Left lobe of liver (tissue), 2 donors: ENCODE measurements around the gene MROH2A. TPM values are rescaled to one million over a fixed set of nuclear protein-coding genes. Genes with fewer than 3 reads are reported as not detected.

ENCODE experiments used
- ATAC-seq: fragments of 200-7000 bp; cut with Tn5 transposase; one replicate; pipeline ENCODE4 v1.9.1; 2020; ENCODE audit warnings: mild to moderate bottlenecking, moderate library complexity
- DNase-seq: peaks from one replicate; pipeline ENCODE4 v3.0.0-alpha.2; 2020; ENCODE audit warnings: low spot score
- total RNA-seq: library from RNA; stranded (reverse); gene quantifications from one replicate; pipeline ENCODE4 v1.2.1, GENCODE V29; 2021
- donor health status: DM: no; HTN: no; CAD: no; lungs with moderate emphysema.
- donor health status: DM: no; HTN: yes; CAD: no.

Gene MROH2A
- total RNA-seq, 1 donor from 2014 or later: 6.6 TPM

DNA sequence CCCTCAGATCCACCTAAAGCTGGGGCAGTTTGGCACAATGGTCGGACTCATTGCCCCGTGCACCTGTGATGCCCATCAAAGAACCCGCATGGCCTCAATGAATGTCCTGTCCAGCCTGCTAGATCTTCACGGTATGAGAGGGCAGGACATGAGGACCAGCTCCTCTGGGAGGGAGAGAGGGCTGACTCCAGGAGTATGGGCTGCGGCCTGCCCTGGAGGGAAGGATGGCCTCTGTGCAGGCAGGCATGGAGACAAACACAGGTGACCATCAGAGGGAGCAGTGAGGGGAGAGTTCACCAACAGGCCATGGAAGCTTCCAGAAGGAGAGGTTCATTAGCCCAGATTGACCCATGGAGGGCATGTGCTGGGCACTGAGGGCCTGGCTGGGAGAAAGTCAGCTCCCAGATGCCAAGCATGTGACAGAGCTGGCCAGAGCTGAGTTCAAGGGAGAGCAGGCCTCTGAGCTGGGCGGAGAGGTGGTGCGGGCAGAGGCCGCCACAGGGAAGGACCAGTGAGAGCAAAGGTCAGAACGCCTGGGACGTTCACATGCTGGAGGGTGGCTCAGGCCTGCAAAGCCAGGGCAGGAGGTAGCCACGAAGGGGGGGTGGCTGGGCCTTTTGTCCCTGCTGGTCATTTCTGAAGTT, 40.0 kb downstream of the MROH2A start:
- ATAC-seq: peak; percentile 69
- peak; percentile 90 for DNase-seq

DNA sequence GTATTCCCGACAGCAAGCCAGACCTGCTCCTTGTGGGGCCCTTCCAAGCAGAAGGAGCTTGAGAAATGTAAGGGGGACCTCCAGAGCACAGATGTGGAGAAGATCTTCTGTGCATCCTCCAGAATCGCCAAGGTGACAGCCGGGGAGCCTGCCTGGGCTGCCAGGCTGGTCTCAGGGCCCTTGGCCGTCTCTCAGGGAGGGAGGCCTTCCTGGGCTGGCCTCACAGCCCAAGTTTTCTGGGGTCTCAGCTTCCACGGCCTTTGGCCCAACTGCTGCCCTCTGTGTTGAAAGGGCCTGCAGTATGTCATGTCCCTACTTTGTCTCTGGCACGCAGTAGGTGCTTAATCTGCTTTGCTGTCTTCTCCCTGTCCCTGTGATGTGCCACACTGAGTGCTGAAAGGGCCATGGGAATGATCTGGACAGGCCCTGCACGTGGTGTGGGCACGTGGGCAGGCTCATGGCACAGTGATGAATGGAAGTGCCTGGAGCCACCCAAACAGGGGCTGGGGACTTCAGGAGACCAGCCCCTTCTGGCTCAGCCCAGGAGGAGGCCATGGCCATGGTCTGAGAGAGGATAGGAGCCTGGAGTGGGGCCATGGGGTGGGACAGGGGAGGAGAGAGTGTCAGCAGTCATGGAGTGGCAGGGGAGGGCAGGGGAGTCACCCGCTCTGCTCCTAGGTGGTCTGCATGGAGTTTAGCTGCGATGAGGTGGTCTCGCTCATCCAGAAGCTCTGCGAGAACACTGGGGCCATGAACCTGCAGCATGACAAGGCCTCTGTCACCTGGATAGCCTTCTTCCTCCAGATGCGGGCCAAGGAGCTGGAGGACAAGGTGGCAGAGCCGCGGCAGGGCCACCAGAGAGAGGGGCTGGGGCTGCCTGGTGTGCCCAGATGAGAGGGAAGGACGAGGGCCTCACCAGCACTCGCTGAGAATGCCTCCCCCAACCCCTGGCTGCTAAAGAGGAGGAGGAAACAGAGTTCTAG, 40.8 kb downstream of the MROH2A start:
- no peak for DNase-seq
- no peak for ATAC-seq

DNA sequence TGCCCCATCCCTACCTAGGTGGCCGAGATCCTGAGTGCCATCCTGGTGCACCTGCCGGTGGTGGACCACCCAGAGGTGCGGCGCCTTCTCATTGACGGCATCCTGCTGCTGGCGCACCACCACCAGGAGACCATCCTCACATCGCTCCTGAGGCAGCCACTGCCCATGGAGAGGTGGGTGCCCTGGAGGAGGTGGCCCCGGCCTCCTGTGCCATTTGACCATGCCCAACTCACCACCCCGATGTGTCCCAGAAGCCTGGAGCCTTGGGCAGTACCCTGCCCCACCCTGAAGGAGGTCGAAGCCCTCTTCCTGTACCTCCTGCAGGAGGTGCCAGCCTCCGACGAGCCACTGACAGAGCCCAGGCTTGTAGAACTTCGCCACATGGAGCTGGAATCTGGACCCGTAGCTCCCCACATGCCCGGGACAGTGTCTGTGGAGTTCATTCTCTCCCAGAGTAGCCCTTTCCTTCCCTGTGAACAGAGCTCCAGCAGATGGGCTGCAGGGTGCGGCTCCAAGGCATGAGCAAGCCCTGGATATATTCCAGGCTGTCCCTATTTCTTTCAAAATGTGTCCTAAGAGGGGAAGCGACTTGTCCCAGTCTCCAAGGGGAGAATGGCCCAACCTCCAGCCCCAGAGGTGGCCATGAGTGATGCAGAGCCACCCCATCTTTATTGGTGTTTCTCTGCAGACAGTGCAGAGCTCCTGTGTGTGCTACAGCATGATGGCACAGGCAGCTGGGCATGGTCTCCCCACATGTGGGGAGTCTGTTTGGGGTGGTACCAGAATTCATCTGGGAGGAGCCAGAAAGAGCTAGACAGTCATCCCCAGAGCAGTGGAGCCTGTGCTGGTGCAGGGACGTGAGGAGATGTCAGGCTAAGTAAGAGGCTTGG, 42.0 kb downstream of the MROH2A start:
- ATAC-seq (no peak), DNase-seq (peak; percentile 41)

DNA sequence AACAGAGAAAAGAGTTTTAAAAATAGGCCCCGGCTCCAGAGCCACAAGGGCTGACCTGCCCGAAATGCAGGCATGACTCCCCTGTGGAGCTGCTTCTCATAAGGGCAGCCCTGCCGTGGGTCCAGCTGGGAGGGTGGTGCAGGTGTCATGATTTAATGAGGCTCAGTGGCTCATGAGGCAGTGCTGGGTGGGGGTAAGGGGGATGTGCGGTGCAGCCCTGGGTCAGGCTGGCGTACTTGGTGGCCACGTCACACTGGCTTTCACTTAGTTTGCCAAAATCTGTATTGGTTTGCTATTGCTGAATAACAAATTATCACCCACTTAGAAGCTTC, 42.6 kb downstream of the MROH2A start:
- ATAC-seq: no peak
- peak; percentile 29 for DNase-seq

DNA sequence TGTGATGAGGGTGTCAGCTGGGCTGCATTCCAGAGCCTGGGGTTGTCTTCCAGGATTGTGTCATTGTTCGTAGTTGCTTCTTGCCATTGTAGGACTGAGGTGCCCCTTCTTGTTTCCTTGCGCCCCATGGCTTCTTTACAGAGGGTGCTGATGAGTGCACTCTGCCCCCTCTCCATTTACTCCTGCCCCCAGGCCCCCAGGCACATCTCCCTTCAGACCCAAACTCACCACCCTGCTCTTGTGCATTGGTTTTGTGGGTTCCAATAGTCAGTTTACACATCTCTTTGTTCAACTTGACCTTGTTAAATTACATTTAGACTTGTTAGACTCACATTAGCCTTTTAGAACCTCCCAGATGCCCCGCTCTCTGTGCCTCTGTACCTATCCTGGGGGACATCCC, 43.1 kb downstream of the MROH2A start:
- DNase-seq (peak; percentile 22), ATAC-seq (no peak)

DNA sequence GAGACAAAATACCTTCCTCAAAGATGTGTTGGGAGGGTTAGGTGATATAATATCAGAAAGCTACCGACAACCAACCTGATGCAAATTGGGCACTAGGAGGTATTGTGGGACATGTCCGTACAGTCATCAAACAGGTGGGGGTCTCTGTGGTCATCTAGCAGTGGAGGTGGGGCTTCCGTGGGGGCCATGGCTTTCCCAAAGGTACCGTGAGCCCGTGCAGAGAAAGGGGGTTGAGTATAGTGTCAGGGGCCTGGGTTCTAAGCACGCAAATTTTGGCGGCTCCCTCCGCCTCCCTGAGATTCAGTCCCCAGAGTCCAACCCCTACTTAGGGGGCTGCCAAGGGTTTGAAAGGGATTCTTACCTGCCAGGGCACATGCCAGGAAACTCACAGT, 43.6 kb downstream of the MROH2A start:
- DNase-seq (no peak), ATAC-seq (no peak)

DNA sequence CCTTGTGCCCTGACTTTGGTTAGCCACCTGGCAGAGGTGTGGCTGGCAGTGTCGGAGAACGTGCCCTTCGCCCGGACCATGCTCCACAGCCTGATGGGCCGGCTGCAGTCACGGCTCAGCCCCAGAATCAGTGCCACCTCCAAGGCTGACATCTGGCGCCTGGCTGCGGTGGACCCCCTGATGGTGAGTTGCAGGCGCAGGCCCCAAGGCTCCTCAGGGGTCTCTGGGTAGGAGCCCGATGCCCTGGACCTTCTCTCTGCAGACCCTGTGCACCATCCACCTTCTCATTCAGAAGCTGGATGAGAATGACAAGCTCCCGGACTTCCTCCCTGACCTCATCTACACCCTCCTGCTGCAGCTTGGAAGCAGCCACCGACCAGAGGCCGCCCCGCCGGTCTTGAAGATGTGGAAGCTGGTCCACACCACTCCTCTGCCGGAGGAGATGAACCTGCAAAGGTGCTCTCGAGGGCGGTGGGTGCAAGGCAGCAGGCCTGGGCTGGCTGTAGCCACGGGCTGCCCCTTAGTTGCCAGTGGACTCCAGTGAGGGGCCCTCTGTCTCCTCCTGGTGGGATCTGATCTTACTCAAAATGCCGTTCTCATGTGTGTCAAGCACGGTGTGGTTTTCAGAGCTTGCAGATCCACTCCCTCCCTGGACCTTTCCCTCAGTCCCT, 44.1 kb downstream of the MROH2A start:
- peak; percentile 89 for DNase-seq
- peak; percentile 64 for ATAC-seq

DNA sequence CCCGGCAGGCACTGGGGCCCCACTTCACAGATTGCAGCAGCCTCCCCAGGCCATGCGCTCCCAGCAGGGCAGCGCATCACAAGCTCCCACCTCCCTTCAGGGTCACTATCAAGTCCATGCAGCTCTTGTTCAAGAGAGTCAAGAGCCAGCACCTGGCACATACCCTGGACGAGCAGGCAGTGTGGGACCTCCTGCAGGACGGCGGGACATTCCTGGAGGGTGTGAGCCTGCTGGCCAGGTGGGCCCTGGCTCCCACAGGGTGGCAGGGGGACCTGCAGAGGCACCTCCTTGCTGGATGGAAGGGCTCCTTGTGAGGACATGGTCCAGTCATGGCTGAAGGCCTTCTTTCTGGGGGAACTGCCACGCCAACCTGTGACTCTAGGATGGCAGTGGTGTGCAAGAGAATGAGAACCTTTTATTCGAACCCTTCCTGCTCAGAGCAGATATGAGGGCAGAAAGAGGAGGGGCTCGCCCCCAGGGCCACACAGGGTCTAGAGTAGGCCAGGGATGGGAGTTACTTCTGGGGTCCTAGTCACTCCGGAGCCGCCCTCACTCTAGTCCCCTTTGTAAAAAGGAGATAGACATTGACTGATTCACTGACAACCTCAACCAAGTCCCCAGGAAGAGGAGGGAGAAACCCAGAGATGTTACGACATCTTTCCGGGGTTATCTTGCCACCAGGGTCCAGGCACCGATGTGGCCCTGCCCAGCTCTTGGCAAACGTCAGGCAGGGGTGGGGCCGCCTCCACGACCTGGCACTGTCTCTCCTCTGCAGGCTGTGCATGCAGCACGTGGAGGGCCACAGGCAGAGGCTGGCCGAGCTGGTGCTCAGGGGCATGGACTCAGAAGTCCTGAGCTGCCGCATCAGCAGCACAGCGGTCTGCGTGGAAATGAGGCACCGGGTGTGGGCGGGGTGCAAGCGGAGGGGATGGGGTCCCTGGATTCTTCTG, 44.9 kb downstream of the MROH2A start:
- peak; percentile 77 for ATAC-seq

DNA sequence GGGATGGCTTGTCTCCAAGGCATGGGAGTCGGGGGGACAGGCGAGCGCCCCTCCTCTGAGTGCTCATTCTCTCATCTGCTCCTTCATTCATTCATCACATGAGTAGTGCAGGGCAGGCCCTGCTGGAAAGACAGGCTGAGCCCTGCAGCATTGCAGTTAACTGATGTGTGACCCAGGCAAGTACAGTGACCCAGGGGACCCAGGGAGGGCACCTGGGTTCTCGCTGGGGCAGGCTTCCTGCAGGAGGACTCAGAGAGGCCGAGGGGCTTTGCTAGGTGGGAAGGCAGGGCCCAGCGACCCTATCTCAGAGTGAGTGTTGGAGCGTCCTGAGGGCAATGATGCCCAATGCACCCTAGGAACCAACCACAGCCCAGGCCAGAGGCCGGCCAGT, 45.6 kb downstream of the MROH2A start:
- peak; percentile 44 for DNase-seq

More for the DNA sequence above, 44.9 kb downstream of the MROH2A start:
- DNase-seq: peak; percentile 97

DNA sequence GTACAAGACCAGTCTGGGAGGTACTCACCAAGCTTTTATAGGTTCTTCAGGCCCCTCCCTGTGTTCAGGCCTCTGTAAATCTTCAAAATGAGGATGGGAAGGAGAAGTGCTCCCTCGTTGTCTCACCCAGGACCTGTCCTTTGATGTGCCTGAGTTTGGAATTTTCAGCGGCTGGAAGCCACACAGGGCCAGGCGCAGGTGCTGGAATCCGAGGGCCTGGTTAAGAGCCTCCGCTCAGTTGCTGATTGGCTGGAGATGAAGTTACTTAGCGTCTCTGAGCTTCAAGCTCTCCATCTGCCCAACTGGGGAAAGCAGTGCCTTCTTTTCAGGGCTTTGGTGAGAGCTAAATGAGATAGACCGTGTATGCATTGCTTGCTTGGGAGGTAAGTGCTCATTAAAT, 46.2 kb downstream of the MROH2A start:
- ATAC-seq (no peak), DNase-seq (peak; percentile 19)

More for the DNA sequence above, 45.6 kb downstream of the MROH2A start:
- peak; percentile 10 for ATAC-seq

DNA sequence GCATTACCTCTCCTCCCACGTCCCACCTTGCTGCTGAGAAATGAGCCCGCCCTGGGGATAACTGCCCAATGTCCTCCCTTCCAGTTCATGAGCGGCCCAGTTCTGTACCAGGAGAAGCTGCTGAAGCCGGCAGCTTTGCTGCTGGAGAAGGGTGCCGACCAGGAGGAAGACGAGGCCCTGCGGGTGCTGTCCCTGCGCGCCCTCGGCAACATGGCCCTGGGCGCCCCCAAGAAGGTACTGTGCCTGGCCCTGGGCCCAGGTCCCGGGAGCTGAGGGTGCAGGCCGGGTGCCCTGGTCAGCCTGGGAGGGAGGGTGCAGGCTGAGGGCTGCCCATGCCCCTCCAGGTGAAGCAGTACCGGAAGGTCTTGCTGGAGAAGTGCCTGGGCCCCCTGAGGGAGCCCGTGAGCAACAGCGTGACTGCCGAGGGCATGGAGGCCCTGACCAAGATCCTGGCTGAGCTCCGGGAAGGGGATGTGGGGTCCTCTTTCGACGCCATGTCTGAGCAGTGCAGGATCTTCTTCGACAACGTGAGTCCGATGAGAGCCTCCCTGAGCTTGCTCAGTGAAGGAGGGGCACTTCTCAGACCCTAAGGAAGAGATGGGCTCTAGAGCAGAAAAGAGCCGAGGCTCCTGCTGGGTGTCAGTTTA, 50.5 kb downstream of the MROH2A start:
- peak; percentile 40 for DNase-seq
- no peak for ATAC-seq

DNA sequence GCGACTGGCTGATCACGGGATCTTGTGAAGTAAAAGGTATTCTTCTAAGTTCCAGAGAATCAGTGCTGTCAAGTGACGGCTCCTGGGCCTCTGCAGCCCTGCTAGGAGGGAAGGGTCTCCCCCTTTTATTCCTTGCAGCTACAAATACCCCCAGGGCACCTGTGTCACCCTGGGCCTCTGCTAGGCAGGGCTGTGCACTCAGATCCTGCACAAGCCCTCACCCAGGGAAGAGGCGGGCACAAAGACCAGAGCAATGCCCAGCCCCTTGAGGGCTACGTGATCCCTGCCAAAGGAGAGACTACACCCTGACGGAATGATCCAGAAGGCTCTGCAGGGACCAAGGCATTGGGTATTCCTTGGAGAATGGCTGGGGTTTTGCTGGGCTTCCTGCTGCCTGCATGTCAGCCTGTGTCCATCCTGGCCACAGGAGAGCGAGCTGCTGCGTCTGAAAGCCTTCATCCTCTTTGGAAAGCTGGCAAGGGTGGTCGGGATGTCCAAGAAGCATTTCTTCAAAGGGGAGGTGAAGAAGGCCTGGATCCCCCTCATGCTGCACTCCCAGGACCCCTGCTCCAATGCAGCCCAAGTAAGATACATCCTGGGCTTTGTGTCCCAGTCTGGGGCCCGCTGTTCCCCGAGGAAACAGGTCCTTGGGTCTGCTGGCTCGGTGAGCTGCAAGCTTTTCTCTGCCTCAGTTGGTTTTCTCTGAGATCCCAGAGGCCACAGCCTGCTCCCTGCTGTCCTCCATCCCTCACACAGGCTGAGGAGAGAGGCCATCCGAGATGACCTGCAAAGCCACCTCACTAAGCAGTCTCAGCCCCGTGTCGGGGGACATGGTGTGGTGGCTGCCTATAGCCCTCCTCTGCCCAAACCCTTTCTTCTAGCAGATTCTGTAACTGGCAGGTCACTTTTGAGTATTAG, 51.3 kb downstream of the MROH2A start:
- peak; percentile 31 for DNase-seq
- ATAC-seq: no peak

DNA sequence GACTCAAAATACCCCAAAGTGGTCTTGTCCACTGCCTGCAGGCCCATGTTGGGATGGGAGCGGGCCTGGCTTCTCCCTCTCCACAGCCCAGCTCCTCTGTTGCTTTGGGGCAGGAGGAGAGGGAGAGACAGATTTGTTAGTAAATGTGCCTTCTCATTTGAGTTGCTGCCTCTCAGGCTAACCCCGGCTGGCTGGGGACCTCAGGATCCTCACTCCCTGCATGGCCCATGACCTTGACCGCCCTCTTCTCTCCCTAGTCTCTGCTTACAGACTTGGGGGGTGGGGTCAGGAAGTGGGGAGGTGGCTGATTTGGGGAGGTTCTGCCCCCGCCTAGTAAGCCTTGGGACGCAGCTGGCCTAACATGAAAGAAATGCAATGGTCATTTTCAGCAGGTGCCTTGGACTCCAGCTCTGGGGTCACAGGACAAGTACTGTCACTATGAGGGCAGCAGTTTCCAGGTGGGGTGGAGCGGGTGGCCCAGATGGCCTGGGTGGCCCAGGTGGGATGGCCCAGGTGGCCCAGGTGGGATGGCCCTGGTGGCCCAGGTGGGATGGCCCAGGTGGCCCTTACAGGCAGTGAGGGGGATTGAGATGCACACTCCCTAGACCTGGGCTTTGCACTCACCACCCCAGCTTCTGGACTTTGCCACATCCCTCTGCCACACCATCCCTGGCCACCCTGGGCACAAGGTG, 52.1 kb downstream of the MROH2A start:
- ATAC-seq (peak; percentile 7), DNase-seq (peak; percentile 22)

DNA sequence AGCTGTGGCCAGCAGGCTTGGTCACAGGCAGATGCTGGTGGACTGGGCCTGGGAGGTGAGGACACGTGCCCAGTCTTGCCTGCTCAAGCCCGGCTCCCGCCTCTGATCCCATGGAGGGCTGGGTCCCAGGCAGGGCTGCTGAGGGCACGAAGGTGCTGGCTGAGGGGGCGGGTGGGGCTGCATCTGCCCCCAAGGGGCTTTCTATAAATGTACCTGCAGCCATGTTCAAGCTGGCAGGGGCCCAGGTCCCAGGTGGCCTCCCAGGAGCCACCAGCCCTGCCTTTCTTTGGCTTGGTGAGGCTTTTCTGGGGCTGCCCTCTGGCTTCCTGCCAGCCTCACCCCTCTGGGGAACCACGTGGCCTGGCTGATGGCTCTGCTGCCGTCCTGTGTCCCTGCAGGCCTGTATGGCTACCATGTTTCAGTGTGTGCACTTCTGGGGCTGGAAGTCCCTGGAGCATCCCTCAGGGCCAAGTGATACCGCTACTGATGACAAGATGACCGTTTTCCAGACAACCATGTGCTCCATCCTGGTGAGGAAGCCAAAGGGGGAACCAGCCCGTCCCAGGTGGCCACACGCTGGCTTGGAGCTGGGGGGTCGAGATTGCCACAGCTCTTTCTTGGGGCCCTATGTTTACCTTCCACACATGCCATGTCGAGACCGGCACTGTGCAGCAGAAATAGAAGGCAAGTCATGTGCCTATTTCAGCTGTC, 53.0 kb downstream of the MROH2A start:
- DNase-seq (peak; percentile 45), ATAC-seq (no peak)

DNA sequence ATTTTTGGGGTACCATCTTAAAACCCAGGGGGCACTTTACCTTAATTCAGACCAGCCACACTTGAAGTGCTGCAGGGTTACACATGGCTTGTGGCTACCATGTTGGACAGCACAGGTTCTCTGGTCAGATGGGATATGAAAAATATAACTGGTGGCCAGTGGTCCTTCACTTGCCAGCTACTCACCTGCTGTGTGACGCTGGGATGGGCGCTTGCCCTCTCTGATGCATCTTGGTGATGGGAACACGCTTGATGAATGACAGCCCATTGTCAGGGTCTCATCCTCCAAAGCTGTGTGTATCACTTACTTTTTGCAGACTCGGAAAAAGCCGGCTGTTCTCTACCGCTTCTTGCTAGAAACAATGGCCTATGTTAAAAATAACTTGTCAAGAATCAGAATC, 53.7 kb downstream of the MROH2A start:
- peak; percentile 33 for DNase-seq
- no peak for ATAC-seq

DNA sequence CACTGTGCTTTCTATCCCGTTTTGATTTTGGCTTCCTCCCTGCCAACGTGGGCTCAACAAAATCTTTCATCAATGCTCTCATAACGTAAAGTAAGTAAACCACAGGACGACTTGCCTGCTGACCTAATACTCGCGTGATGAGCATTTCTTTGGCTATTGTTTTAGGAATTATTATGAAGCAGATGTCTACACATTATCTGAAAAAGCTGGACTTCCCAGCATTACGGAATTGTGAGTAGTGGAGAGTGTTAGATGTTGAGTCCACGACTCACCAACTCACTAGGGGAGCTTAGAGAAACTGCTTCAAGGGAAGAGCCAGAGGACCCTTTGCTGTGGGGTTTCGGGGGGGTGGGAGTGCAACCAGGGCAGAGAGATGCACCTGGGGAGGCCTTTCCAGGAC, 54.3 kb downstream of the MROH2A start:
- ATAC-seq: no peak
- DNase-seq: no peak

DNA sequence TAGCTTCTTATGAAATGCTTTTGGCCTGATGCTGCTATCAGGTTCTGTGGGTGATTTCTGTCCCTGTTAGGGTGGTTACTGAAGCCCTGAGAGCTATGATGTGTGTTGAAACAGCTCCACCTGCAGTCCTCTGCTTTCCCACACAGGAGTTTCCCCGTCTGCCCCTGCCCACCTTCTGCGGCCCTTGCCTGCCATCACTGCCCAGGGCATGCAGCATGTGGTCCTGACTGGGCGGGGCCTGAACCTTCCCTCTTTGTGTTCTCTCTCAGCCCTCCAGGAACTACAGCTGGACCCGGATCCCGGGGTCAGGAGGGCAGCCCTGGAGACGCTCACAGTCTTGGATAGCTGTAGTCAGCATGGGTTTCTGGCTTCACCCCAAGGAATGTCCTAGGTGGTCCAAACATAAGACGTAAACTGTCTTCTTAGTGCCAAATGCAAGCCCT, 54.8 kb downstream of the MROH2A start:
- peak; percentile 47 for DNase-seq
- peak; percentile 76 for ATAC-seq
